Activated CD8-positive, alpha-beta T cell treated with anti-CD3 and anti-CD28 coated beads for 36 hours (primary cell): ENCODE measurements around the gene CCDC146. TPM values are rescaled to one million over a fixed set of nuclear protein-coding genes. Genes with fewer than 3 reads are reported as not detected.
"Not testable (repeated sequence)": the region's sequence is repeated elsewhere in the genome, so short reads cannot be mapped to it uniquely, and the experiment has no call there.

Experiments used
- ATAC-seq: fragments of 200-7000 bp; cut with Tn5 transposase; one replicate; pipeline ENCODE4 v1.10.0; 2021; ENCODE audit warnings: mild to moderate bottlenecking, moderate library complexity
- CTCF ChIA-PET: fragments of 350-600 bp; sonication (Branson Sonifier 250); formaldehyde crosslinking; loops from one replicate; lab custom pipeline; 2021; ENCODE audit warnings: antibody characterized with exemption; lab: Charles Lee
- POLR2A ChIA-PET: fragments of 350-600 bp; sonication (Branson Sonifier 250); formaldehyde crosslinking; loops from one replicate; lab custom pipeline; 2021; ENCODE audit warnings: antibody characterized with exemption; lab: Charles Lee
- DNase-seq: peaks from one replicate; pipeline ENCODE4 v3.0.0-alpha.2; 2020
- H3K27ac Mint-ChIP-seq: one replicate; pipeline ENCODE4 v1.8.0; 2021; ENCODE audit warnings: mild to moderate bottlenecking, mixed read lengths
- H3K27me3 Mint-ChIP-seq: one replicate; pipeline ENCODE4 v1.8.0; 2021; ENCODE audit warnings: mixed read lengths
- H3K36me3 Mint-ChIP-seq: one replicate; pipeline ENCODE4 v1.8.0; 2021; ENCODE audit warnings: low read depth, mixed read lengths
- H3K4me1 Mint-ChIP-seq: one replicate; pipeline ENCODE4 v1.8.0; 2021; ENCODE audit warnings: low read depth, mixed read lengths
- H3K4me3 Mint-ChIP-seq: one replicate; pipeline ENCODE4 v1.8.0; 2021; ENCODE audit warnings: mild to moderate bottlenecking, moderate library complexity, mixed read lengths
- H3K9me3 Mint-ChIP-seq: one replicate; pipeline ENCODE4 v1.8.0; 2021; ENCODE audit warnings: mixed read lengths
- intact Hi-C: fragments of 100-400 bp; cut with micrococcal nuclease; formaldehyde crosslinking; loops from one replicate; pipeline ENCODE4 v1.10.0; 2022
- total RNA-seq, 2 experiments: library from RNA; stranded (reverse); gene quantifications; one replicate each; pipeline ENCODE4 v1.2.3, GENCODE V29; 2021
- TF ChIP-seq, protein P1 (sequence below): fragments of 200-600 bp; IDR thresholded peaks from one replicate; pipeline ENCODE4 v1.8.0; 2022; ENCODE audit warnings: antibody characterized with exemption, mild to moderate bottlenecking

CCDC146 gene
- total RNA-seq, 2 experiments from 2014 or later = 2.1 to 2.6 TPM

DNA sequence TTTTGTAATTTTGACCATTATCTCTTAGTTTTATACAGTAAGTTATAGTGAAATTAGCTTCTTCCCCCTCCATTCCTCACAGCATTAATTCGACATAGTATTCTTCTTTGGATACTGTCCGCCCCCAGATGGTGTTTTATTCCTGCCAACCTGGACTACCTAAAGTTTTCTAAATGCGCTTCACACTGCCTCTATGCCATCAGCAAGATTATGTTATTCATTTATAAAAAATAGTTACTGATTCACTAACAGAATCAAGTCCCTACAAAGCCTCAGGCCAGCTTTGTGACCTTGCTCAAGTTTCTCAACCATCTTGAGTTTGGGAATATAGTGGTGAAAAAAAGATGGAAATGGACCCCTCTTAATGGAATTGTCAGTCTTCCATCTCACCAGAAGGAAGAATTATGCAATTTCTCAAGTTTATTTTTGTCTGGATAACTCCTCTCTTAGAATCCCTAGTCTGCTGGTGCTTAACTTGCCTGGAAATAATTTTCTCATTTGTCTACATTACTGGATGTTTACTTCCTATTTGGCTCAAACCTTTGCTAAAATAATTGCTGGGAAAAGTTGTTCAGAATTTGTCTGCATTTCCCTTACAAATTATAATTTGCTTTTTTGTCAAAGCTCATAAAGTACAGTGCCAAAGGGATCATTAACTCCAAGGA, 93.9 kb downstream of the CCDC146 start:
- CTCF ChIA-PET = no interaction called here
- no peak for ATAC-seq

DNA sequence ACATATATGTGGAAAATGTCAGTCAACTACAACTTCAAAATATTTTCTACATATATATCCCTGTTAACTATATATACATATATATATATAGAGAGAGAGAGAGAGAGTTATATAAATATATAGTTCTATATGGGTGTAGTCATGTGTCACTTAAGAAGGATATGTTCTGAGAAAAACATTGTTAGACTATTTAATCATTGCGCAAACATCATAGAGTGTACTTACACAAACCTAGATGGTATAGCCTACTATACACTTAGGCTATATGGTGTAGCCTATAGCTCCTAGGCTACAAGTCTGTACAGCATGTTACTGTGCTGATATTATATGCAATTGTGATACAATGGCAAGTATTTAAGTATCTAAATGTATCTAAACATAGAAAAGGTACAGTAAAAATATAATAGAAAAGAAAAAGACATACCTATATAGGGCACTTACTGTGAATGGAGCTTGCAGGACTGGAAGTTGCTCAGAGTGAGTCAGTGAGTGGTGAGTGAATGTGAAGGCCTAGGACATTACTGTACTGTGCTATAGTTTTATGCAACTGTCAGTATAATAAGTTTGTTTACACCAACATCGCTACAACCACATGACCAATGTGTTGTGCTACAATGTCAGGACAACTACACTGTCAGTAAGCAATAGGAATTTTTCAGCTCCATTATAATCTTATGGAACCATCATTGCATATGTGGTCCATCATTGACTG, 95.2 kb downstream of the CCDC146 start:
- TF ChIP-seq, protein P1, sequence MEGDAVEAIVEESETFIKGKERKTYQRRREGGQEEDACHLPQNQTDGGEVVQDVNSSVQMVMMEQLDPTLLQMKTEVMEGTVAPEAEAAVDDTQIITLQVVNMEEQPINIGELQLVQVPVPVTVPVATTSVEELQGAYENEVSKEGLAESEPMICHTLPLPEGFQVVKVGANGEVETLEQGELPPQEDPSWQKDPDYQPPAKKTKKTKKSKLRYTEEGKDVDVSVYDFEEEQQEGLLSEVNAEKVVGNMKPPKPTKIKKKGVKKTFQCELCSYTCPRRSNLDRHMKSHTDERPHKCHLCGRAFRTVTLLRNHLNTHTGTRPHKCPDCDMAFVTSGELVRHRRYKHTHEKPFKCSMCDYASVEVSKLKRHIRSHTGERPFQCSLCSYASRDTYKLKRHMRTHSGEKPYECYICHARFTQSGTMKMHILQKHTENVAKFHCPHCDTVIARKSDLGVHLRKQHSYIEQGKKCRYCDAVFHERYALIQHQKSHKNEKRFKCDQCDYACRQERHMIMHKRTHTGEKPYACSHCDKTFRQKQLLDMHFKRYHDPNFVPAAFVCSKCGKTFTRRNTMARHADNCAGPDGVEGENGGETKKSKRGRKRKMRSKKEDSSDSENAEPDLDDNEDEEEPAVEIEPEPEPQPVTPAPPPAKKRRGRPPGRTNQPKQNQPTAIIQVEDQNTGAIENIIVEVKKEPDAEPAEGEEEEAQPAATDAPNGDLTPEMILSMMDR = no peak
- no peak for DNase-seq

More for the DNA sequence above, 93.9 kb downstream of the CCDC146 start:
- Mint-ChIP-seq H3K9me3 (peaks cover 9% of the 10 kb centered on the region), H3K4me1 (no peaks in the 10 kb centered on the region), H3K4me3 (no peak overlapping the region), H3K27ac (no peak overlapping the region), H3K27me3 (no peaks in the 10 kb centered on the region), H3K36me3 (peaks cover 4% of the 10 kb centered on the region)
- TF ChIP-seq, protein P1 = no peak
- DNase-seq = no peak
- POLR2A ChIA-PET = no interaction called here
- intact Hi-C loops = no loop called here

GRCh38 chr7:77219701-77220331, 97.4 kb downstream of the CCDC146 start:
- H3K27me3 Mint-ChIP-seq, DNase-seq, H3K9me3 Mint-ChIP-seq, H3K27ac Mint-ChIP-seq, POLR2A ChIA-PET, ATAC-seq, CTCF ChIA-PET, H3K4me3 Mint-ChIP-seq, H3K36me3 Mint-ChIP-seq, intact Hi-C loops: not testable (repeated sequence)
- peaks cover 21% of the 10 kb centered on the region for H3K4me1 Mint-ChIP-seq

More for the DNA sequence above, 95.2 kb downstream of the CCDC146 start:
- Mint-ChIP-seq H3K9me3 (peaks cover 9% of the 10 kb centered on the region), H3K36me3 (peaks cover 4% of the 10 kb centered on the region), H3K4me3 (no peak overlapping the region), H3K27ac (no peak overlapping the region), H3K27me3 (no peaks in the 10 kb centered on the region), H3K4me1 (peaks cover 13% of the 10 kb centered on the region)
- intact Hi-C loops = no loop called here
- CTCF ChIA-PET = no interaction called here
- no peak for ATAC-seq
- POLR2A ChIA-PET = interaction anchor here (0.6 kb wide), 1 partner anchor 7 kb away, joined by 4 read pairs; no protein-coding TSS in a partner anchor

GRCh38 chr7:77222065-77222464, 99.7 kb downstream of the CCDC146 start:
- H3K4me3 Mint-ChIP-seq = no peak overlapping the region
- TF ChIP-seq, protein P1 = no peak
- H3K27me3 Mint-ChIP-seq = no peaks in the 10 kb centered on the region
- POLR2A ChIA-PET = no interaction called here
- H3K36me3 Mint-ChIP-seq = peaks cover 2% of the 10 kb centered on the region
- intact Hi-C loops = no loop called here
- peaks cover 9% of the 10 kb centered on the region for H3K9me3 Mint-ChIP-seq
- ATAC-seq (no peak), DNase-seq (no peak)
- H3K27ac Mint-ChIP-seq = no peak overlapping the region
- CTCF ChIA-PET = interaction anchor here (1.0 kb wide), 1 partner anchor 36 kb away, joined by 3 read pairs; no protein-coding TSS in a partner anchor
- H3K4me1 Mint-ChIP-seq = peaks cover 21% of the 10 kb centered on the region

DNA sequence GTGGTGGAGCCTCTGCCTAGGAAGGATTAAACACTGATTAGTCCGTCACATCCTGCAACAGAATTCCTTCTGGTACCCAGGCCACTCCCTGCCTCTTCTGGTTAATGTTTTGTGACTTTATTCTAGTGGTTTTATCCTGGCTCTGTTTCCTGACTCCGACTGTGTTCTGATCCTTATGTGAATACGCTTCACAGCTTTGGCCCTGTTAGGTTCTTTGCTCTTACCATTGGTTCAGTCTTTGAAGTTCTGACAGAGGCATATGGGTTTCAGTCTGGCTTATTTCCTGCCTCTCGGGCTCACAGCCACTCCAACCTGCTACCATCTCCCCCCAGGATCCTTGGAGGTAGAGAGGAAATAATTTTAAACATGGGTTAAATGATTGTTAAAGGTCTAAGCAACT, 100.4 kb downstream of the CCDC146 start:
- H3K27me3 Mint-ChIP-seq = no peaks in the 10 kb centered on the region
- intact Hi-C loops = no loop called here
- no peak overlapping the region for H3K27ac Mint-ChIP-seq
- H3K4me3 Mint-ChIP-seq = no peak overlapping the region
- peaks cover 2% of the 10 kb centered on the region for H3K36me3 Mint-ChIP-seq
- H3K4me1 Mint-ChIP-seq = peaks cover 21% of the 10 kb centered on the region
- TF ChIP-seq, protein P1 = no peak
- DNase-seq (no peak), ATAC-seq (peak; percentile 49)
- CTCF ChIA-PET = interaction anchor here (1.0 kb wide), 1 partner anchor 35 kb away, joined by 3 read pairs; no protein-coding TSS in a partner anchor
- POLR2A ChIA-PET = no interaction called here
- H3K9me3 Mint-ChIP-seq = peaks cover 9% of the 10 kb centered on the region
